A549 (cell line): ENCODE measurements around the gene OGDH.

Experiments
- CHD2 ChIP-seq: fragments of 150-350 bp; IDR thresholded peaks from 2 replicates; pipeline ENCODE4 v1.6.1; 2014; ENCODE audit warnings: low read length; ENCODE audit not compliant: partially characterized antibody
- EP300 ChIP-seq, 2 experiments: fragments of >200 bp; sonication (Bioruptor Twin); formaldehyde crosslinking; IDR thresholded peaks; 2 replicates in 1 of 2; 3 replicates in 1 of 2; pipeline ENCODE4 v1.6.1; 2016 to 2017
- HOXA7 ChIP-seq: fragments of 250-450 bp; sonication (Bioruptor Pico); IDR thresholded peaks from 2 replicates; pipeline ENCODE4 v1.5.0; 2020; ENCODE audit warnings: mild to moderate bottlenecking, moderate library complexity
- JUNB ChIP-seq: fragments of >200 bp; sonication (Bioruptor Twin); formaldehyde crosslinking; IDR thresholded peaks from 2 replicates; pipeline ENCODE4 v1.6.1; 2016
- NPAS2 ChIP-seq: fragments of 250-450 bp; sonication (Bioruptor Pico); IDR thresholded peaks from 2 replicates; pipeline ENCODE4 v1.8.0; 2022; ENCODE audit warnings: mild to moderate bottlenecking, moderate library complexity, borderline replicate concordance
- PHF8 ChIP-seq: fragments of 200-600 bp; sonication (generic); IDR thresholded peaks from 2 replicates; pipeline ENCODE4 v1.6.1; 2016; ENCODE audit warnings: low read depth, mild to moderate bottlenecking, antibody characterized with exemption, moderate library complexity, borderline replicate concordance
- POLR2A ChIP-seq: IDR thresholded peaks from 2 replicates; pipeline ENCODE4 v1.6.1; 2012; ENCODE audit warnings: mild to moderate bottlenecking, low read length
- RAD21 ChIP-seq, 2 experiments: fragments of >200 bp in 1 of 2; sonication (Bioruptor Twin) in 1 of 2; formaldehyde crosslinking in 1 of 2; IDR thresholded peaks in 1 of 2; conservative IDR thresholded peaks in 1 of 2; 2 replicates in 1 of 2; 3 replicates in 1 of 2; pipeline ENCODE4 v1.6.1; 2012 to 2018; ENCODE audit warnings: inconsistent platforms in 1 of 2
- SREBF2 ChIP-seq: fragments of 450-650 bp; IDR thresholded peaks from 2 replicates; pipeline ENCODE4 v1.6.1; 2014; ENCODE audit warnings: mild to moderate bottlenecking, moderate library complexity
- TF ChIP-seq, protein P1 (sequence below): fragments of 450-650 bp; IDR thresholded peaks from 2 replicates; pipeline ENCODE4 v1.6.1; 2014; ENCODE audit warnings: antibody characterized with exemption
- TF ChIP-seq, protein P2 (sequence below): IDR thresholded peaks from 2 replicates; pipeline ENCODE4 v1.6.1; 2012

DNA sequence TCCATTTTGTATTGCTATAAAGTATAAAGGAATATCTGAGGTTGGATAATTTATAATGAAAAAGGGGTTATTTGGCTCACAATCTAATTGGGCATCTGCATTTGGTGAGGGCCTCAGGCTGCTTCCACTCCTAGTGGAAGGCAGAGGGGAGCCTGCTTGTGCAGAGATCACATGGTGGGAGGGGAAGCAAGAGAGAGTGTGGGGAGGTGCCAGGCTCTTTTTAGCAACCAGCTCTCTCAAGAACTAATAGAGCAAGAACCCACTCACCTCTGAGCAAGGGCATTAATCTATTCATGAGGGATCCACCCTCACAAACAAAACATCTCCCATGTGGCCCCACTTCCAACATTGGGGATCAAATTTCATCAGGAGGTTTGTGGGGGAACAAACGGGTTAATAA is 64.6 kb downstream of the OGDH start:
- TF ChIP-seq JUNB (no peak), CHD2 (no peak), HOXA7 (CRISPR knock-in tag) (no peak), POLR2A (no peak), SREBF2 (no peak), PHF8 (no peak), RAD21 (conservative IDR thresholded peaks at IDR 0.05 in 1 of 2, IDR thresholded peaks at IDR 0.05 in 1 of 2) (no peak), EP300 (IDR thresholded peaks at IDR 0.05) (no peak), NPAS2 (CRISPR knock-in tag) (no peak)
- TF ChIP-seq, protein P1, sequence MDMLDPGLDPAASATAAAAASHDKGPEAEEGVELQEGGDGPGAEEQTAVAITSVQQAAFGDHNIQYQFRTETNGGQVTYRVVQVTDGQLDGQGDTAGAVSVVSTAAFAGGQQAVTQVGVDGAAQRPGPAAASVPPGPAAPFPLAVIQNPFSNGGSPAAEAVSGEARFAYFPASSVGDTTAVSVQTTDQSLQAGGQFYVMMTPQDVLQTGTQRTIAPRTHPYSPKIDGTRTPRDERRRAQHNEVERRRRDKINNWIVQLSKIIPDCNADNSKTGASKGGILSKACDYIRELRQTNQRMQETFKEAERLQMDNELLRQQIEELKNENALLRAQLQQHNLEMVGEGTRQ, result no peak
- TF ChIP-seq, protein P2, sequence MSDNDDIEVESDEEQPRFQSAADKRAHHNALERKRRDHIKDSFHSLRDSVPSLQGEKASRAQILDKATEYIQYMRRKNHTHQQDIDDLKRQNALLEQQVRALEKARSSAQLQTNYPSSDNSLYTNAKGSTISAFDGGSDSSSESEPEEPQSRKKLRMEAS, result no peak
